ENCODE measurements around the gene DPYSL4. TPM values are rescaled to one million over a fixed set of nuclear protein-coding genes. Genes with fewer than 3 reads are reported as not detected.

The DPYSL4 gene
- total RNA-seq, 4 donors from 2014 or later = 0.79 TPM; not detected in 3

GRCh38 chr10:132249824-132250375 is 63.2 kb downstream of the DPYSL4 start:
- Histone ChIP-seq H3K4me3 (no peak overlapping the region), H3K36me3 (no peaks in the 10 kb centered on the region), H3K27me3 (no peaks in the 10 kb centered on the region), H3K9me3 (no peaks in the 10 kb centered on the region), H3K4me1 (peaks cover 0 to 4% (median 2%) of the 10 kb centered on the region in 4 donors), H3K27ac (no peak overlapping the region)
- DNase-seq = no peak
- TF ChIP-seq POLR2A (IDR thresholded peaks at IDR 0.05) = no peak
- no peak for TF ChIP-seq POLR2AphosphoS5 (IDR thresholded peaks at IDR 0.05)
- TF ChIP-seq CTCF (IDR thresholded peaks at IDR 0.05) = no peak
- no peak for TF ChIP-seq EP300 (IDR thresholded peaks at IDR 0.05; ENCODE audit: low read depth)
- 75% methylated on average over 10 of the region's 17 CpGs; no CpG with 5 or more reads in 1 of the 2 donors for WGBS, 2 donors (ENCODE audit: low coverage in 1 of 2)
- in situ Hi-C loops (cut with MboI; ENCODE audit: low pct_ligation_motif_present in 1 of 4, low pct_unique_long_range_greater_than_20kb in 1 of 4, low sequenced_read_pairs in 3 of 4) (loop anchor here in 2 of 4 donors (25.0 kb wide), 2 partner anchors 87 to 387 kb away; partner anchors contain the start of gene LRRC27 (in 1 of the 2)), intact Hi-C loops (cut with DNase I; ENCODE audit: low total_unique reads) (no loop called here)

GRCh38 chr10:132250481-132251475 is 64.0 kb downstream of the DPYSL4 start:
- TF ChIP-seq POLR2A (IDR thresholded peaks at IDR 0.05) = no peak
- TF ChIP-seq POLR2AphosphoS5 (IDR thresholded peaks at IDR 0.05) = no peak
- no peak for TF ChIP-seq CTCF (IDR thresholded peaks at IDR 0.05)
- TF ChIP-seq EP300 (IDR thresholded peaks at IDR 0.05; ENCODE audit: low read depth) = no peak
- DNase-seq = no peak
- no peaks in the 10 kb centered on the region for H3K27me3 ChIP-seq
- in situ Hi-C loops (cut with MboI; ENCODE audit: low pct_ligation_motif_present in 1 of 4, low pct_unique_long_range_greater_than_20kb in 1 of 4, low sequenced_read_pairs in 3 of 4) (no loop called here), intact Hi-C loops (cut with DNase I; ENCODE audit: low total_unique reads) (no loop called here)
- peaks cover 0 to 4% (median 2%) of the 10 kb centered on the region in 4 donors for H3K4me1 ChIP-seq
- H3K9me3 ChIP-seq = no peaks in the 10 kb centered on the region
- no peak overlapping the region for H3K27ac ChIP-seq
- H3K4me3 ChIP-seq = no peak overlapping the region
- H3K36me3 ChIP-seq = no peaks in the 10 kb centered on the region
- 60% methylated on average over 29 of the region's 30 CpGs; no CpG with 5 or more reads in 1 of the 2 donors for WGBS, 2 donors (ENCODE audit: low coverage in 1 of 2)

- Histone ChIP-seq H3K27ac (no peak overlapping the region), H3K36me3 (no peaks in the 10 kb centered on the region)
- whole genome bisulfite sequencing, 2 donors (ENCODE audit: low coverage in 1 of 2) = 79 to 80% methylated on average over 1 to 6 of the region's 6 CpGs
Observed at GRCh38 chr10:132251928-132252327, 65.2 kb downstream of the DPYSL4 start.

More at GRCh38 chr10:132251928-132252327, 65.2 kb downstream of the DPYSL4 start:
- H3K27me3 ChIP-seq = no peaks in the 10 kb centered on the region
- no peak overlapping the region for H3K4me3 ChIP-seq
- in situ Hi-C loops (cut with MboI; ENCODE audit: low pct_ligation_motif_present in 1 of 4, low pct_unique_long_range_greater_than_20kb in 1 of 4, low sequenced_read_pairs in 3 of 4) = no loop called here
- no peak for TF ChIP-seq POLR2AphosphoS5 (IDR thresholded peaks at IDR 0.05)
- no peak for TF ChIP-seq EP300 (IDR thresholded peaks at IDR 0.05; ENCODE audit: low read depth)
- no peak for TF ChIP-seq CTCF (IDR thresholded peaks at IDR 0.05)
- TF ChIP-seq POLR2A (IDR thresholded peaks at IDR 0.05) = no peak
- H3K4me1 ChIP-seq = peaks cover 0 to 4% (median 2%) of the 10 kb centered on the region in 4 donors
- no peaks in the 10 kb centered on the region for H3K9me3 ChIP-seq
- DNase-seq = no peak
- intact Hi-C loops (cut with DNase I; ENCODE audit: low total_unique reads) = no loop called here
